Stimulated activated CD4-positive, alpha-beta T cell treated with anti-CD3 and anti-CD28 coated beads, TNF-alpha, amount 100 ng/mL, for 4 hours (primary cell): ENCODE results near the gene ACTMAP.
A peak's percentile ranks its signal among the peaks of the same experiment; 100 is the strongest.

Experiments used
- DNase-seq, 3 experiments: peaks; one replicate each; pipeline ENCODE4 v3.0.0-alpha.2; 2020; ENCODE audit warnings: low read depth in 3 of 3

Gene ACTMAP

DNA sequence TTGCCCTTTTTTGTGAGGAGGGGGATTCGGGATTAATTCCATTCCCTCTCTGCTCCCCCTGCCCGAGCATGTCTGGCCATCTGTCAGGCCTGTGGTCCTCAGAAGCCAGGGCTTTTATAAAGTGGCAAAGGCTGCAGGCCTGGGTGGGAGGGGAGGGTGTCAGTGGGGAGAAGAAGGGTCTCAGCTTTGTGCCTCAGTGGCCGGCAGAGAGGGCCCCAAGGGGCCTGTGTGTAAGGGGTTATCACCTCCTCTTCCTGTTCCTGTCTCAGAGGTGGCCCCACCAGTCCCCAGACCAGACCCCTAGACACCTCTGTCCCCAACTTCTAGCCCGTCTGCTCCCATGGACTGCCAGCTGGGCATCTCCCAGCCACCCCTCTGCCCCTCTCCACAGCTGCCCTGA lies 56.4 kb downstream of the ACTMAP start:
- DNase-seq, result no peak

- DNase-seq, result no peak
Measured at GRCh38 chr19:40693150-40693788, 57.0 kb downstream of the ACTMAP start.

DNA sequence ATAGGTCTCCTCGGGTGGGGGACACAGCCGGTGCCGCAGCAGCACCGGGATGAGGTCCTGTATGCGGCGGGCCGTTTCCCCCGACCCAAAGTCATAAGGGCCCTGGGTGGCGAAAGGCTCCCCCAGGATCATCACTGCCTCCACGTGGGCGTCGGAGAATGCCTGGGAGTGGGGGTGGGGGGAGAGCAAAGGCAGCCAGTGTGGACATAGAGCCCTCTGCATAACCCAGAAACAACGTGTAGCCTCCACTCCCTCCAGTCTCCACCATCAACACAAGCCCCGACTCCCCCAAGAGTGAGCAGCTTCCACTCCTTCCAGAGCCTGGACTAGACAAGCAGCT lies 58.1 kb downstream of the ACTMAP start:
- DNase-seq, result no peak

DNA sequence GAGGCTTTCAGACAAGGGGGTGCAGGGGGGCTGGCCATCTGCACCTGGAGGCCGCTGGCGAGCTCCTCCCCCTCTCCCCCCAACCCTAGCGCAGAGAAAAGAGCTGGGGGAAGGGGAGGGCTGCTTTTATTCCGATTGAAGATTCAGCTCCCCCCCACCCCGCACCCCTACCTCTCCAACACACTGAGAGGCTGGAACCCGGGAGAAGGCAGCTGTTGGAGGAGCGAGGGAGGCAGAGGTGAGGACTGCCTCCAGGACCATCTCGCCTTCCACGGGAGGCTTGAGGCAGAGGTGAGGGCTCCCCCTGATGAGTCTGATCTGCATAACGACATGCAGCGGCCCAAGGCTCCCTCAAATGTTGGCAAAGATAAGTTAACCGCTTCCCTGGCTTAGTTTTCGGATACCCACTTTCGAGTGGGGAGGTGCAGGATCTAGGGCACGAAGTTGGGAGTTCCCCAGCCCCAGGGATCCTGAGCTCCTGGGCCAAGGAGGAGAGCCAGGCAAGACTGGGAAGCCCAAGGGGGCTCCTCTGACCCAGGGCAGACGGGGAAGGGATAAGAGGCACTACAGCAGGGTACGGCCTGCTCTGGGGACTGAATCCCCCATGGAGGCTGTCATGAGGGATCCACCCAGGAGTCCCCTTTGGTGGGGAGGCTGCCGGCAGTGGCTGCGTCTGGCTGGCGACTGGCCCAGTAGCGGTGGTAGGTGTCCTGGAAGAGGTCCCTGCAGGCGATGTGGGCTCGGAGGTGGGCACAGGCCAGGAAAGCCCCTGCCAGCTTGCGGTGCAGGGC lies 58.7 kb downstream of the ACTMAP start:
- peak in 1 of 3 experiments; percentile 18 for DNase-seq
